ENCODE results near the gene LGMN.
A peak's percentile ranks its signal among the peaks of the same experiment; 100 is the strongest.
"Not testable (repeated sequence)": the region's sequence is repeated elsewhere in the genome, so short reads cannot be mapped to it uniquely, and the experiment has no call there.

LGMN gene

GRCh38 chr14:92694807-92695206, 53.6 kb downstream of the LGMN start:
- DNase-seq (ENCODE audit: low spot score), result no peak

- DNase-seq (ENCODE audit: low spot score), result no peak
Observed at GRCh38 chr14:92693998-92694795, 54.2 kb downstream of the LGMN start.

GRCh38 chr14:92692822-92693226, 55.6 kb downstream of the LGMN start:
- no peak for DNase-seq (ENCODE audit: low spot score)

GRCh38 chr14:92690171-92691011, 58.0 kb downstream of the LGMN start:
- DNase-seq (ENCODE audit: low spot score), result no peak

GRCh38 chr14:92688434-92689375, 59.7 kb downstream of the LGMN start:
- DNase-seq (ENCODE audit: low spot score), result no peak

- no peak for DNase-seq (ENCODE audit: low spot score)
Observed at GRCh38 chr14:92687681-92688433, 60.6 kb downstream of the LGMN start.

- DNase-seq (ENCODE audit: low spot score), result peak; percentile 72
Observed at GRCh38 chr14:92686900-92687427, 61.5 kb downstream of the LGMN start.

- no peak for DNase-seq (ENCODE audit: low spot score)
Observed at GRCh38 chr14:92686411-92686899, 62.0 kb downstream of the LGMN start.

GRCh38 chr14:92685784-92686355, 62.6 kb downstream of the LGMN start:
- no peak for DNase-seq (ENCODE audit: low spot score)

- no peak for DNase-seq (ENCODE audit: low spot score)
Observed at GRCh38 chr14:92684801-92685560, 63.4 kb downstream of the LGMN start.

GRCh38 chr14:92683041-92683440, 65.4 kb downstream of the LGMN start:
- no peak for DNase-seq (ENCODE audit: low spot score)

GRCh38 chr14:92680781-92681650, 67.4 kb downstream of the LGMN start:
- peak; percentile 77 for DNase-seq (ENCODE audit: low spot score)

GRCh38 chr14:92680330-92680729, 68.1 kb downstream of the LGMN start:
- DNase-seq (ENCODE audit: low spot score), result not testable (repeated sequence)

- no peak for DNase-seq (ENCODE audit: low spot score)
Observed at GRCh38 chr14:92679246-92679645, 69.2 kb downstream of the LGMN start.

- DNase-seq (ENCODE audit: low spot score), result no peak
Observed at GRCh38 chr14:92678766-92679165, 69.7 kb downstream of the LGMN start.

GRCh38 chr14:92677955-92678354, 70.5 kb downstream of the LGMN start:
- DNase-seq (ENCODE audit: low spot score), result no peak

- DNase-seq (ENCODE audit: low spot score), result peak; percentile 40
Observed at GRCh38 chr14:92677087-92677668, 71.2 kb downstream of the LGMN start.

GRCh38 chr14:92676403-92677086, 71.9 kb downstream of the LGMN start:
- no peak for DNase-seq (ENCODE audit: low spot score)

Data from activated CD4-positive, alpha-beta T cell treated with anti-CD3 and anti-CD28 coated beads, Interleukin-2, Interleukin-4, amounts not matched to agents 100 ng/mL and 50 ng/mL, durations not matched to agents 16 hours and 8 hours (primary cell).